ENCODE data around the gene SIK1.

Gene SIK1

GRCh38 chr21:43369124-43369523, 57.8 kb downstream of the SIK1 start:
- DNase-seq (ENCODE audit: low read depth in 4 of 4, low spot score in 1 of 4), result no peak

GRCh38 chr21:43368685-43369084, 58.2 kb downstream of the SIK1 start:
- DNase-seq (ENCODE audit: low read depth in 4 of 4, low spot score in 1 of 4), result no peak

- DNase-seq (ENCODE audit: low read depth in 4 of 4, low spot score in 1 of 4), result no peak
Measured at GRCh38 chr21:43367859-43368258, 59.1 kb downstream of the SIK1 start.

- DNase-seq (ENCODE audit: low read depth in 4 of 4, low spot score in 1 of 4), result no peak
Measured at GRCh38 chr21:43367296-43367695, 59.6 kb downstream of the SIK1 start.

GRCh38 chr21:43366656-43367055, 60.3 kb downstream of the SIK1 start:
- no peak for DNase-seq (ENCODE audit: low read depth in 4 of 4, low spot score in 1 of 4)

GRCh38 chr21:43365611-43366426, 61.1 kb downstream of the SIK1 start:
- no peak for DNase-seq (ENCODE audit: low read depth in 4 of 4, low spot score in 1 of 4)

- no peak for DNase-seq (ENCODE audit: low read depth in 4 of 4, low spot score in 1 of 4)
Measured at GRCh38 chr21:43364851-43365424, 62.0 kb downstream of the SIK1 start.
